Measurements from ENCODE around the gene NACAD. TPM values are rescaled to one million over a fixed set of nuclear protein-coding genes. Genes with fewer than 3 reads are reported as not detected.

Gene NACAD
- total and polyA plus RNA-seq, 4 experiments from 2014 or later: not detected

DNA sequence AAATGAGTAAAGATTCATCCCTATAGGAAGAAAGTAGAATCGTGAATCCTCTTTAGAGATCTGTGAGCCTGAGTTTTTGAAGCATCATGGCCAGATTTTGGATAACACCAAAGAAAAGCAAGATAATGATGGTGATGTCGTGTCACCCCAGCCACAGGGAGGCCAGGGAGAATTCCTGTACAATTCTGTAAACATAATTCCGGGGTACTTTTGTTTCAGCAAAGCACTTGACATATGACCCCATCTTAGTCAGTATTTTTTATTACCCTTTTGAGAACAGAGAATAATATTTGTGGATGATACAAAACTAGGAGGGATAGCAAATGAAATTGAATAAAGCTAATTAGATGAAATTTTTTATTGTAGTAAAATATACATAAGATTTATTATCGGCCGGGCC lies 33.8 kb downstream of the NACAD start:
- intact Hi-C loops (cut with micrococcal nuclease): no loop called here
- Mint-ChIP-seq H3K9me3 (peaks cover 0 to 1% (median 0%) of the 10 kb centered on the region in 8 donors), H3K36me3 (peaks cover 38 to 65% of the 10 kb centered on the region in 2 donors), H3K4me1 (peaks cover 50 to 88% (median 67%) of the 10 kb centered on the region in 4 donors), H3K4me3 (peak overlapping the region in 2 of 8 donors; percentile 3), H3K27ac (peak overlapping the region in 6 of 7 donors; percentile 42 to 88 (median 76)), H3K27me3 (no peaks in the 10 kb centered on the region)
- ChIA-PET POLR2A (ENCODE audit: partially characterized antibody) (interaction anchor here (1.2 to 2.1 kb wide), 3 partner anchors 28 to 118 kb away, joined by 3 to 9 read pairs (median 3); no protein-coding TSS in a partner anchor), CTCF (ENCODE audit: partially characterized antibody) (interaction anchor here (1.0 to 1.8 kb wide), 4 partner anchors 10 to 81 kb away, joined by 3 to 11 read pairs (median 4); no protein-coding TSS in a partner anchor)
- H3K36me3 ChIP-seq (ENCODE audit: insufficient read depth, low read length): peaks cover 34% of the 10 kb centered on the region
- H3K27me3 ChIP-seq (ENCODE audit: insufficient read depth, low read length): no peaks in the 10 kb centered on the region
- H3K4me1 ChIP-seq (ENCODE audit: insufficient read depth, low read length): peaks cover 66% of the 10 kb centered on the region
- H3K27ac ChIP-seq (ENCODE audit: low read depth, low read length): no peak overlapping the region
- no peaks in the 10 kb centered on the region for H3K9me3 ChIP-seq (ENCODE audit: control insufficient read depth in 1 of 2, low read length in 2 of 2)
- DNase-seq: no peak
- no peak overlapping the region for H3K4me3 ChIP-seq (ENCODE audit: low read length in 2 of 2)

DNA sequence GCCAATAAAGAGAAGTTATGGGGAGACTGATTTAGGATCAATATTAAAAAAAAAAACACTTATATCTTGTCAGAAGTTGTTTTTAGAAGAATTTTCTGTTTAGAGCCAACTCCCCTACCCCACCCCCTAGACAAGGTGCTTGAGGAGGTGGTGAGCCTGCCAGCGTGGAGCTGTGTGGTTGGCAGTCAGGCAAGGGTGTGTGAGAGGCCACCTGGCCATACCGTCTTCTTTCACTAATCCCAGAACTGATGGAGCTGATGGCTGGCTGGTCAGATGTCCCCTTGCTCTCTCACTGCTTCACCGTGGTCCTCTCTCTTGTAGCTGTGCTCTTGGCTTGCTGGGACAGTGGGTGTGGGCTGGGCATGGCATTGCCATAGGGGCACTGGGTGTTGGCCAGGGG lies 34.3 kb downstream of the NACAD start:
- Mint-ChIP-seq H3K4me1 (peaks cover 50 to 84% (median 65%) of the 10 kb centered on the region in 4 donors), H3K27ac (peak overlapping the region; percentile 37 to 88 (median 79)), H3K9me3 (peaks cover 0 to 1% (median 0%) of the 10 kb centered on the region in 8 donors), H3K4me3 (peak overlapping the region in 3 of 8 donors; percentile 3 to 43 (median 3)), H3K27me3 (no peaks in the 10 kb centered on the region), H3K36me3 (peaks cover 41 to 68% of the 10 kb centered on the region in 2 donors)
- H3K4me1 ChIP-seq (ENCODE audit: insufficient read depth, low read length): peaks cover 60% of the 10 kb centered on the region
- H3K27ac ChIP-seq (ENCODE audit: low read depth, low read length): no peak overlapping the region
- no peaks in the 10 kb centered on the region for H3K9me3 ChIP-seq (ENCODE audit: control insufficient read depth in 1 of 2, low read length in 2 of 2)
- peaks cover 34% of the 10 kb centered on the region for H3K36me3 ChIP-seq (ENCODE audit: insufficient read depth, low read length)
- CTCF ChIA-PET (ENCODE audit: partially characterized antibody): interaction anchor here (0.9 to 1.8 kb wide), 5 partner anchors 10 to 81 kb away, joined by 3 to 11 read pairs (median 4); no protein-coding TSS in a partner anchor
- POLR2A ChIA-PET (ENCODE audit: partially characterized antibody): interaction anchor here (1.2 to 2.1 kb wide), 4 partner anchors 12 to 117 kb away, joined by 3 to 9 read pairs (median 3); no protein-coding TSS in a partner anchor
- no peak for DNase-seq
- H3K27me3 ChIP-seq (ENCODE audit: insufficient read depth, low read length): no peaks in the 10 kb centered on the region
- intact Hi-C loops (cut with micrococcal nuclease): no loop called here
- no peak overlapping the region for H3K4me3 ChIP-seq (ENCODE audit: low read length in 2 of 2)

DNA sequence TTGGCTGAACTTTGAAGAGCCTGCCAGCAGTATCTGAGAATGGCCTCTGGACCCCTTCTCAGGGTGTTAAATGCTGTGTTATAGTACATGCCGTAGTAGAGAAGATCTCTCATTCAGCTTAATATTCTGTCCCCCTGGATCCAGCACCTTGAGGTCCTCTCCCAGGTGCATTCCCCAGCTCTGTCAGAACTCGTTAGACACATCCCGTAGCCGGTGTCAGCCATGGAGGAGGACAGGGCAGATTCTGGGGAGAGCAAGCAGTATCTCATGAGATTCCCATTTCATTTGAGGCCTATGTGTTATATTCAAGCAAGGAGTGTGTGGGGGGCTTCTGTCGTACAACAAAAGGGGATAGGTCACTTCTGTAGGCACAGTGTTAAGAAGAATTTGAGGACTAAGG lies 34.8 kb downstream of the NACAD start:
- POLR2A ChIA-PET (ENCODE audit: partially characterized antibody): interaction anchor here (1.1 to 2.1 kb wide), 6 partner anchors 12 to 448 kb away, joined by 3 to 9 read pairs (median 3); partner anchors contain the start of gene OGDH
- Histone ChIP-seq H3K27me3 (ENCODE audit: insufficient read depth, low read length) (no peaks in the 10 kb centered on the region), H3K4me3 (ENCODE audit: low read length in 2 of 2) (no peak overlapping the region), H3K27ac (ENCODE audit: low read depth, low read length) (no peak overlapping the region), H3K9me3 (ENCODE audit: control insufficient read depth in 1 of 2, low read length in 2 of 2) (no peaks in the 10 kb centered on the region), H3K4me1 (ENCODE audit: insufficient read depth, low read length) (peaks cover 55% of the 10 kb centered on the region), H3K36me3 (ENCODE audit: insufficient read depth, low read length) (peaks cover 39% of the 10 kb centered on the region)
- H3K27me3 Mint-ChIP-seq: no peaks in the 10 kb centered on the region
- no peak for DNase-seq
- peaks cover 51 to 83% (median 69%) of the 10 kb centered on the region in 4 donors for H3K4me1 Mint-ChIP-seq
- peaks cover 0 to 1% (median 0%) of the 10 kb centered on the region in 8 donors for H3K9me3 Mint-ChIP-seq
- H3K27ac Mint-ChIP-seq: peak overlapping the region in 6 of 7 donors; percentile 31 to 80 (median 62)
- intact Hi-C loops (cut with micrococcal nuclease): no loop called here
- peaks cover 41 to 70% of the 10 kb centered on the region in 2 donors for H3K36me3 Mint-ChIP-seq
- H3K4me3 Mint-ChIP-seq: no peak overlapping the region
- CTCF ChIA-PET (ENCODE audit: partially characterized antibody): interaction anchor here (0.9 to 1.8 kb wide), 7 partner anchors 9 to 81 kb away, joined by 3 to 6 read pairs (median 4); no protein-coding TSS in a partner anchor

DNA sequence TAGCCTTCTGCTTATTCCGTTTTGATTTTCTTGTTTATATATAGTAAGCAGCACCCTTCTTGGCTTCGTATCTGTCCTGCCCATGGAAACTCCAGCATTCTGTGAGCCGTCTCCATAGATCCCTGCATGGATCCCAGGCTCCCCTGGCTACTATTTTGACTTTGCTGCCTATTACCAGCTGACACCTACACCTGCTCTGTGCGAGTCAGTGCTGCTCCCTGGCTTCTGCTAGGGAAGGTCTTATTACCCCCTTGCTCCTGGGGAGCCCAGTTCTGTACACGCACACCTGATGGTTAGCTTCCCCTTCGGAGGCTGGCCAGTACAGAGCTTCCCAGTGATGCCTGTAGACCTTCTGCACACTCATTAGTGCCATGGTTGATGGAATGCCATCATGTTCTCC lies 35.4 kb downstream of the NACAD start:
- H3K36me3 ChIP-seq (ENCODE audit: insufficient read depth, low read length): peaks cover 43% of the 10 kb centered on the region
- peaks cover 50 to 83% (median 67%) of the 10 kb centered on the region in 4 donors for H3K4me1 Mint-ChIP-seq

DNA sequence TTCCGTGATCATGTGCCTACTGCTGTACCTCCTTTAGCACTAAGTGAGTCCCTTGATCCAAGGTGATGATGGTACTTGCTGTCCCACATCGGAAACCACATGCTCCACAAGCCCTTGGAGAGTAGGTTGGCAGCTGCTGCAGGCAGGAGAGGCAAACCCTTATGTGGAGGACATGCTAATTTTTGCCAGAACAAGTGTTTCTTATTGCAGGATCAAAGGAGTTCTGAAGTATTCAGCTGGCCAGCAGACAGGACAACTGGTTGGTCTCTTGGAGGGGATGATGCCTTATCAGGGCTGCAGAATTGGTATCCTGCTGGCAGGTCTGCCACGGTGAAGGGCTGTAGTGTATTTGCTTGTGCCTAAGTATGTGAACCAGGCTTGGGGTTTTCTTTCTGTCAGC lies 36.8 kb downstream of the NACAD start:
- H3K27ac Mint-ChIP-seq: peak overlapping the region in 5 of 7 donors; percentile 11 to 79 (median 60)
- no peaks in the 10 kb centered on the region for H3K27me3 ChIP-seq (ENCODE audit: insufficient read depth, low read length)
- H3K4me3 ChIP-seq (ENCODE audit: low read length in 2 of 2): no peak overlapping the region
- no peaks in the 10 kb centered on the region for H3K9me3 ChIP-seq (ENCODE audit: control insufficient read depth in 1 of 2, low read length in 2 of 2)
- POLR2A ChIA-PET (ENCODE audit: partially characterized antibody): interaction anchor here (1.0 to 5.5 kb wide), 5 partner anchors 20 to 78 kb away, joined by 3 to 32 read pairs (median 4); no protein-coding TSS in a partner anchor
- no peak overlapping the region for H3K4me3 Mint-ChIP-seq
- peaks cover 42 to 69% of the 10 kb centered on the region in 2 donors for H3K36me3 Mint-ChIP-seq
- no peak overlapping the region for H3K27ac ChIP-seq (ENCODE audit: low read depth, low read length)
- H3K27me3 Mint-ChIP-seq: no peaks in the 10 kb centered on the region
- DNase-seq: no peak
- H3K4me1 ChIP-seq (ENCODE audit: insufficient read depth, low read length): peaks cover 48% of the 10 kb centered on the region
- H3K4me1 Mint-ChIP-seq: peaks cover 43 to 79% (median 61%) of the 10 kb centered on the region in 4 donors
- H3K36me3 ChIP-seq (ENCODE audit: insufficient read depth, low read length): peaks cover 50% of the 10 kb centered on the region
- H3K9me3 Mint-ChIP-seq: peaks cover 0 to 1% (median 0%) of the 10 kb centered on the region in 8 donors
- intact Hi-C loops (cut with micrococcal nuclease): no loop called here
- CTCF ChIA-PET (ENCODE audit: partially characterized antibody): interaction anchor here (1.5 to 4.8 kb wide), 2 partner anchors 69 to 78 kb away, joined by 3 to 22 read pairs; no protein-coding TSS in a partner anchor

More for the DNA sequence above, 35.4 kb downstream of the NACAD start:
- Mint-ChIP-seq H3K9me3 (peaks cover 0 to 1% (median 0%) of the 10 kb centered on the region in 8 donors), H3K27ac (peak overlapping the region in 6 of 7 donors; percentile 31 to 82 (median 62)), H3K36me3 (peaks cover 41 to 69% of the 10 kb centered on the region in 2 donors), H3K4me3 (no peak overlapping the region), H3K27me3 (no peaks in the 10 kb centered on the region)
- DNase-seq: no peak
- H3K4me1 ChIP-seq (ENCODE audit: insufficient read depth, low read length): peaks cover 55% of the 10 kb centered on the region
- intact Hi-C loops (cut with micrococcal nuclease): no loop called here
- POLR2A ChIA-PET (ENCODE audit: partially characterized antibody): interaction anchor here (1.0 to 5.5 kb wide), 8 partner anchors 13 to 447 kb away, joined by 3 to 32 read pairs (median 4); partner anchors contain the start of gene OGDH
- H3K27me3 ChIP-seq (ENCODE audit: insufficient read depth, low read length): no peaks in the 10 kb centered on the region
- no peaks in the 10 kb centered on the region for H3K9me3 ChIP-seq (ENCODE audit: control insufficient read depth in 1 of 2, low read length in 2 of 2)
- H3K4me3 ChIP-seq (ENCODE audit: low read length in 2 of 2): no peak overlapping the region
- CTCF ChIA-PET (ENCODE audit: partially characterized antibody): interaction anchor here (0.9 to 1.7 kb wide), 7 partner anchors 16 to 83 kb away, joined by 3 to 6 read pairs (median 3); no protein-coding TSS in a partner anchor
- no peak overlapping the region for H3K27ac ChIP-seq (ENCODE audit: low read depth, low read length)

DNA sequence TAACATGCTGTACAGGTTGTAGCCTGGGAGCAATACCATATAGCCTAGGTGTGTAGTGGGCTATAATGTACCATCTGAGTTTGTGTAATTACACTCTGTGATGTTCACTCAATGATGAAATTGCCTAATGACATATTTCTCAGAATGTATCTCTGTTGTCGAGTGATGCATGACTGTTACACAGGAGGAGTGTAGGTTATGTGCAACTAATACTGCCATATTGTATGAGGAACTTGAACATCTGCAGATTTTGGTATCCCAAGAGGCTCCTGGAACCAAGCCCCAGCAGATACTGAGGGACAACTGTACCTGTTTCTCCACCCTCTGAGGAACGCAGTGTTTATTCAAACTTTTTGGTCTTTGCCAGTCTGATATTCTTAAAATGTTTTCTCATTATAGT lies 38.6 kb downstream of the NACAD start:
- Mint-ChIP-seq H3K36me3 (peaks cover 45 to 76% of the 10 kb centered on the region in 2 donors), H3K4me3 (no peak overlapping the region), H3K27me3 (no peaks in the 10 kb centered on the region), H3K9me3 (peaks cover 0 to 1% (median 0%) of the 10 kb centered on the region in 8 donors), H3K4me1 (peaks cover 39 to 74% (median 55%) of the 10 kb centered on the region in 4 donors), H3K27ac (peak overlapping the region in 5 of 7 donors; percentile 20 to 62 (median 25))
- no peaks in the 10 kb centered on the region for H3K27me3 ChIP-seq (ENCODE audit: insufficient read depth, low read length)
- H3K4me3 ChIP-seq (ENCODE audit: low read length in 2 of 2): no peak overlapping the region
- intact Hi-C loops (cut with micrococcal nuclease): no loop called here
- peaks cover 59% of the 10 kb centered on the region for H3K36me3 ChIP-seq (ENCODE audit: insufficient read depth, low read length)
- no peak for DNase-seq
- ChIA-PET POLR2A (ENCODE audit: partially characterized antibody) (interaction anchor here (1.0 to 5.5 kb wide), 3 partner anchors 22 to 77 kb away, joined by 3 to 32 read pairs (median 4); no protein-coding TSS in a partner anchor), CTCF (ENCODE audit: partially characterized antibody) (interaction anchor here (4.8 kb wide), 1 partner anchor 76 kb away, joined by 22 read pairs; no protein-coding TSS in a partner anchor)
- no peaks in the 10 kb centered on the region for H3K9me3 ChIP-seq (ENCODE audit: control insufficient read depth in 1 of 2, low read length in 2 of 2)
- H3K27ac ChIP-seq (ENCODE audit: low read depth, low read length): no peak overlapping the region
- peaks cover 33% of the 10 kb centered on the region for H3K4me1 ChIP-seq (ENCODE audit: insufficient read depth, low read length)

DNA sequence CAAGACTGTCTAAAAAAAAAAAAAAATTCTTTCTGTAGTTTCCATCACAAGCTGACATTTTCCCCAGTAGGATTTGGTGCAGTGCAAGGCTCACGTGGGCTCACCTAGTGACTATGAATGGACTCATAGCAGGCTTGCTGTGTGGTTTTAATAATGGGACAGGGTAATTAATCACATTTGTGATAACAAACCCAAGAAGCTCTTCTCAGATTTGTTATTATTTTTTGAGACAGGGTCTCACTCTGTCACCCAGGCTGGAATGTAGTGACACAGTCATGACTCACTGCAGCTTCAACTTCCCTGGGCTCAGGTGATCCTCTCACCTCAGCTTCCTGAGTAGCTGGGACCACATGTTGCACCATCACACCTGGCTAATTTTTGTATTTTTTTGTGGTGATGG lies 40.0 kb downstream of the NACAD start:
- Mint-ChIP-seq H3K4me1 (peaks cover 33 to 67% (median 50%) of the 10 kb centered on the region in 4 donors), H3K9me3 (peaks cover 0 to 1% (median 0%) of the 10 kb centered on the region in 8 donors), H3K27me3 (no peaks in the 10 kb centered on the region), H3K4me3 (no peak overlapping the region), H3K36me3 (peaks cover 45 to 76% of the 10 kb centered on the region in 2 donors), H3K27ac (peak overlapping the region in 4 of 7 donors; percentile 3 to 68 (median 42))
- Histone ChIP-seq H3K36me3 (ENCODE audit: insufficient read depth, low read length) (peaks cover 53% of the 10 kb centered on the region), H3K9me3 (ENCODE audit: control insufficient read depth in 1 of 2, low read length in 2 of 2) (no peaks in the 10 kb centered on the region), H3K4me3 (ENCODE audit: low read length in 2 of 2) (no peak overlapping the region), H3K4me1 (ENCODE audit: insufficient read depth, low read length) (peaks cover 20% of the 10 kb centered on the region), H3K27me3 (ENCODE audit: insufficient read depth, low read length) (no peaks in the 10 kb centered on the region), H3K27ac (ENCODE audit: low read depth, low read length) (no peak overlapping the region)
- POLR2A ChIA-PET (ENCODE audit: partially characterized antibody): interaction anchor here (1.0 to 5.5 kb wide), 3 partner anchors 20 to 75 kb away, joined by 3 to 32 read pairs (median 4); no protein-coding TSS in a partner anchor
- no peak for DNase-seq
- CTCF ChIA-PET (ENCODE audit: partially characterized antibody): interaction anchor here (1.0 to 4.8 kb wide), 3 partner anchors 12 to 75 kb away, joined by 3 to 22 read pairs (median 4); no protein-coding TSS in a partner anchor
- intact Hi-C loops (cut with micrococcal nuclease): no loop called here
